ENCODE data around the gene BEGAIN. TPM values are rescaled to one million over a fixed set of nuclear protein-coding genes. Genes with fewer than 3 reads are reported as not detected.
A peak's percentile ranks its signal among the peaks of the same experiment; 100 is the strongest.

Gene BEGAIN
- total RNA-seq, 4 donors from 2014 or later, result 0.68 to 2.8 (median 1.1) TPM

GRCh38 chr14:100530270-100531072 lies 56.7 kb downstream of the BEGAIN start:
- TF ChIP-seq POLR2AphosphoS5 (IDR thresholded peaks at IDR 0.05) (no peak), POLR2A (IDR thresholded peaks at IDR 0.05) (no peak), CTCF (IDR thresholded peaks at IDR 0.05) (no peak), EP300 (IDR thresholded peaks at IDR 0.05) (no peak)

GRCh38 chr14:100529561-100530031 lies 57.6 kb downstream of the BEGAIN start:
- Histone ChIP-seq H3K9me3 (no peaks in the 10 kb centered on the region), H3K27ac (no peak overlapping the region), H3K4me1 (peaks cover 11% of the 10 kb centered on the region), H3K27me3 (no peaks in the 10 kb centered on the region), H3K36me3 (peaks cover 22% of the 10 kb centered on the region), H3K4me3 (no peak overlapping the region)
- no peak for TF ChIP-seq POLR2A (IDR thresholded peaks at IDR 0.05)
- no peak for TF ChIP-seq CTCF (IDR thresholded peaks at IDR 0.05)
- TF ChIP-seq EP300 (IDR thresholded peaks at IDR 0.05), result no peak
- no peak for TF ChIP-seq POLR2AphosphoS5 (IDR thresholded peaks at IDR 0.05)
- DNase-seq (ENCODE audit: low spot score in 2 of 2), result peak; percentile 55 to 74
- WGBS, result 94% methylated on average over 3 of the region's 21 CpGs

More at GRCh38 chr14:100530270-100531072, 56.7 kb downstream of the BEGAIN start:
- WGBS, result 96% methylated on average over 11 of the region's 13 CpGs
- no peak overlapping the region for H3K4me3 ChIP-seq
- peak in 1 of 2 donors; percentile 50 for DNase-seq (ENCODE audit: low spot score in 2 of 2)
- no peak overlapping the region for H3K27ac ChIP-seq
- H3K36me3 ChIP-seq, result peaks cover 22% of the 10 kb centered on the region
- no peaks in the 10 kb centered on the region for H3K27me3 ChIP-seq
- H3K4me1 ChIP-seq, result peaks cover 11% of the 10 kb centered on the region
- no peaks in the 10 kb centered on the region for H3K9me3 ChIP-seq

GRCh38 chr14:100528962-100529560 lies 58.2 kb downstream of the BEGAIN start:
- H3K4me3 ChIP-seq, result no peak overlapping the region
- no peaks in the 10 kb centered on the region for H3K9me3 ChIP-seq
- 87% methylated on average over 9 of the region's 10 CpGs for WGBS
- peaks cover 9% of the 10 kb centered on the region for H3K4me1 ChIP-seq
- H3K27me3 ChIP-seq, result no peaks in the 10 kb centered on the region
- TF ChIP-seq POLR2AphosphoS5 (IDR thresholded peaks at IDR 0.05), result no peak
- no peak for TF ChIP-seq CTCF (IDR thresholded peaks at IDR 0.05)
- no peak for TF ChIP-seq POLR2A (IDR thresholded peaks at IDR 0.05)
- TF ChIP-seq EP300 (IDR thresholded peaks at IDR 0.05), result no peak
- peaks cover 22% of the 10 kb centered on the region for H3K36me3 ChIP-seq
- H3K27ac ChIP-seq, result no peak overlapping the region
- peak; percentile 49 to 76 for DNase-seq (ENCODE audit: low spot score in 2 of 2)

- no peak for TF ChIP-seq POLR2A (IDR thresholded peaks at IDR 0.05)
- DNase-seq (ENCODE audit: low spot score in 2 of 2), result peak; percentile 18 to 70
- H3K27ac ChIP-seq, result no peak overlapping the region
- no peaks in the 10 kb centered on the region for H3K4me1 ChIP-seq
- 86% methylated on average over 2 of the region's 2 CpGs for WGBS
- peaks cover 22% of the 10 kb centered on the region for H3K36me3 ChIP-seq
- H3K4me3 ChIP-seq, result no peak overlapping the region
- no peaks in the 10 kb centered on the region for H3K27me3 ChIP-seq
- no peaks in the 10 kb centered on the region for H3K9me3 ChIP-seq
These were observed 60.6 kb downstream of the BEGAIN start for GRCh38 chr14:100526632-100527031.

GRCh38 chr14:100526057-100526456 lies 61.2 kb downstream of the BEGAIN start:
- DNase-seq (ENCODE audit: low spot score in 2 of 2), result peak in 1 of 2 donors; percentile 10
- 95% methylated on average over 3 of the region's 4 CpGs for WGBS
- Histone ChIP-seq H3K27ac (no peak overlapping the region), H3K4me1 (no peaks in the 10 kb centered on the region), H3K36me3 (peaks cover 22% of the 10 kb centered on the region), H3K27me3 (no peaks in the 10 kb centered on the region), H3K4me3 (no peak overlapping the region), H3K9me3 (no peaks in the 10 kb centered on the region)
- TF ChIP-seq POLR2A (IDR thresholded peaks at IDR 0.05), result no peak
- TF ChIP-seq CTCF (IDR thresholded peaks at IDR 0.05), result no peak
- TF ChIP-seq EP300 (IDR thresholded peaks at IDR 0.05), result no peak
- TF ChIP-seq POLR2AphosphoS5 (IDR thresholded peaks at IDR 0.05), result no peak

All from suprapubic skin (tissue), 4 donors.